AG09319 (cell line): ENCODE measurements around the gene IDE.
"Not testable (repeated sequence)": the region's sequence is repeated elsewhere in the genome, so short reads cannot be mapped to it uniquely, and the experiment has no call there.

ENCODE experiments used
- DNase-seq: peaks from one replicate; pipeline ENCODE4 v3.0.0-alpha.2; 2010; ENCODE audit warnings: low read depth; ENCODE audit errors: extremely low read depth
- CTCF ChIP-seq: IDR thresholded peaks from 2 replicates; pipeline ENCODE4 v1.5.1; 2011; ENCODE audit warnings: low read depth, mild to moderate bottlenecking, inconsistent platforms, low read length, moderate library complexity

IDE gene

GRCh38 chr10:92463582-92463981 lies 110.3 kb downstream of the IDE start:
- DNase-seq = no peak
- no peak for TF ChIP-seq CTCF

- not testable (repeated sequence) for DNase-seq
Measured at GRCh38 chr10:92454955-92455354, 118.9 kb downstream of the IDE start.

GRCh38 chr10:92452313-92452712 lies 121.6 kb downstream of the IDE start:
- no peak for TF ChIP-seq CTCF
- no peak for DNase-seq

- TF ChIP-seq CTCF = no peak
- DNase-seq = no peak
Measured at GRCh38 chr10:92451431-92451830, 122.5 kb downstream of the IDE start.

GRCh38 chr10:92450896-92451295 lies 123.0 kb downstream of the IDE start:
- DNase-seq = no peak
- no peak for TF ChIP-seq CTCF

- no peak for DNase-seq
- TF ChIP-seq CTCF = no peak
Measured at GRCh38 chr10:92440578-92440977, 133.3 kb downstream of the IDE start.

- TF ChIP-seq CTCF = no peak
- DNase-seq = no peak
Measured at GRCh38 chr10:92438220-92438619, 135.7 kb downstream of the IDE start.

GRCh38 chr10:92436611-92437010 lies 137.3 kb downstream of the IDE start:
- TF ChIP-seq CTCF = no peak
- DNase-seq = no peak

- DNase-seq = not testable (repeated sequence)
Measured at GRCh38 chr10:92436065-92436464, 137.8 kb downstream of the IDE start.
